ENCODE measurements around the gene STK36.
"Not testable (repeated sequence)": the region's sequence is repeated elsewhere in the genome, so short reads cannot be mapped to it uniquely, and the experiment has no call there.

STK36 gene

GRCh38 chr2:218648787-218649100 is 23.1 kb upstream of the STK36 start:
- H3K9me3 ChIP-seq (ENCODE audit: control insufficient read depth, insufficient read depth, low read length), result no peaks in the 10 kb centered on the region
- H3K9ac ChIP-seq (ENCODE audit: low read depth, low read length), result no peak overlapping the region
- peaks cover 23% of the 10 kb centered on the region for H3K36me3 ChIP-seq (ENCODE audit: insufficient read depth, low read length)
- no peaks in the 10 kb centered on the region for H3K4me1 ChIP-seq (ENCODE audit: insufficient read depth, low read length)

- Histone ChIP-seq H3K36me3 (ENCODE audit: insufficient read depth, low read length) (peaks cover 9% of the 10 kb centered on the region; the same call in 1 of the 2 replicates), H3K9ac (ENCODE audit: low read depth, low read length) (no peak overlapping the region), H3K9me3 (ENCODE audit: control insufficient read depth, insufficient read depth, low read length) (no peaks in the 10 kb centered on the region), H3K4me1 (ENCODE audit: insufficient read depth, low read length) (no peaks in the 10 kb centered on the region)
Measured at GRCh38 chr2:218655751-218656150, 16.1 kb upstream of the STK36 start.

- Histone ChIP-seq H3K9me3 (ENCODE audit: control insufficient read depth, insufficient read depth, low read length) (no peaks in the 10 kb centered on the region), H3K36me3 (ENCODE audit: insufficient read depth, low read length) (peaks cover 12% of the 10 kb centered on the region; the same call in 1 of the 2 replicates)
Measured at GRCh38 chr2:218658671-218659257, 13.1 kb upstream of the STK36 start.

GRCh38 chr2:218659258-218659987 is 12.5 kb upstream of the STK36 start, which contains the start of the genes BCS1L and ZNF142:
BCS1L (plus strand) TSS chr2:218659683; CDS start chr2:218660988, 1,305 bp downstream.
ZNF142 (minus strand) TSS chr2:218659623; CDS start chr2:218656429, 3,194 bp downstream.
- Histone ChIP-seq H3K36me3 (ENCODE audit: insufficient read depth, low read length) (peaks cover 12% of the 10 kb centered on the region), H3K4me1 (ENCODE audit: insufficient read depth, low read length) (no peaks in the 10 kb centered on the region), H3K9ac (ENCODE audit: low read depth, low read length) (peak within 1 kb of the TSS; percentile 84), H3K9me3 (ENCODE audit: control insufficient read depth, insufficient read depth, low read length) (no peaks in the 10 kb centered on the region)

More at GRCh38 chr2:218658671-218659257, 13.1 kb upstream of the STK36 start:
- peak overlapping the region; percentile 84 for H3K9ac ChIP-seq (ENCODE audit: low read depth, low read length)
- no peaks in the 10 kb centered on the region for H3K4me1 ChIP-seq (ENCODE audit: insufficient read depth, low read length)

- Histone ChIP-seq H3K36me3 (ENCODE audit: insufficient read depth, low read length) (peaks cover 16% of the 10 kb centered on the region), H3K4me1 (ENCODE audit: insufficient read depth, low read length) (no peaks in the 10 kb centered on the region), H3K9me3 (ENCODE audit: control insufficient read depth, insufficient read depth, low read length) (no peaks in the 10 kb centered on the region), H3K9ac (ENCODE audit: low read depth, low read length) (peak overlapping the region; percentile 84)
Measured at GRCh38 chr2:218659988-218660358, 11.9 kb upstream of the STK36 start.

- Histone ChIP-seq H3K36me3 (ENCODE audit: insufficient read depth, low read length) (peaks cover 14% of the 10 kb centered on the region; the same call in 1 of the 2 replicates), H3K9ac (ENCODE audit: low read depth, low read length) (no peak overlapping the region)
Measured at GRCh38 chr2:218662377-218662776, 9.5 kb upstream of the STK36 start.

GRCh38 chr2:218662827-218663226 is 9.1 kb upstream of the STK36 start:
- peaks cover 18% of the 10 kb centered on the region for H3K36me3 ChIP-seq (ENCODE audit: insufficient read depth, low read length)
- H3K9me3 ChIP-seq (ENCODE audit: control insufficient read depth, insufficient read depth, low read length), result no peaks in the 10 kb centered on the region
- no peak overlapping the region for H3K9ac ChIP-seq (ENCODE audit: low read depth, low read length)
- H3K4me1 ChIP-seq (ENCODE audit: insufficient read depth, low read length), result no peaks in the 10 kb centered on the region

More at GRCh38 chr2:218662377-218662776, 9.5 kb upstream of the STK36 start:
- Histone ChIP-seq H3K4me1 (ENCODE audit: insufficient read depth, low read length) (no peaks in the 10 kb centered on the region), H3K9me3 (ENCODE audit: control insufficient read depth, insufficient read depth, low read length) (no peaks in the 10 kb centered on the region)

GRCh38 chr2:218663901-218664300 is 8.0 kb upstream of the STK36 start:
- Histone ChIP-seq H3K4me1 (ENCODE audit: insufficient read depth, low read length) (no peaks in the 10 kb centered on the region), H3K9ac (ENCODE audit: low read depth, low read length) (no peak overlapping the region), H3K9me3 (ENCODE audit: control insufficient read depth, insufficient read depth, low read length) (no peaks in the 10 kb centered on the region), H3K36me3 (ENCODE audit: insufficient read depth, low read length) (peaks cover 19% of the 10 kb centered on the region)

DNA sequence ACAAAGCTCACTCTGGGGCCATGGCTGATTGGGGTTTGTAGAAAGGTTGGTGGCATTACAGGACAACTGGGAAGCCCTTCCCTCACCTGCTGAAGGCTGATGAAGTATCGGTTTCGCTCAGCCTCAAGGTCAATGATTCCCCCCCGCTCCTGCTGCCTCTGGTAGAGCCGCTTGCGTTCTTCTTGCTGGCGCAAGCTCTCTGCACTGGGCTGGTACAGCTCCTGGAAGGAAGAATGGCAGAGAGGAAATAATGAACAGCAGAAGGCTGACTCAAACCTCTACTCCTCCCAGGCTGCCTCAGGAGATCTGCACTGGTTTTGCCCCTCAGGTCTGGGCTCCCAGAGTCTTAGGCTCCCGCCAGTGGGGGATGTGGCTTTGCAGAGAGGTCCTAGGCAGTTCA is 7.2 kb upstream of the STK36 start:
- no peaks in the 10 kb centered on the region for H3K9me3 ChIP-seq (ENCODE audit: control insufficient read depth, insufficient read depth, low read length)
- H3K4me1 ChIP-seq (ENCODE audit: insufficient read depth, low read length), result no peaks in the 10 kb centered on the region
- no peak overlapping the region for H3K9ac ChIP-seq (ENCODE audit: low read depth, low read length)
- H3K36me3 ChIP-seq (ENCODE audit: insufficient read depth, low read length), result peaks cover 19% of the 10 kb centered on the region

DNA sequence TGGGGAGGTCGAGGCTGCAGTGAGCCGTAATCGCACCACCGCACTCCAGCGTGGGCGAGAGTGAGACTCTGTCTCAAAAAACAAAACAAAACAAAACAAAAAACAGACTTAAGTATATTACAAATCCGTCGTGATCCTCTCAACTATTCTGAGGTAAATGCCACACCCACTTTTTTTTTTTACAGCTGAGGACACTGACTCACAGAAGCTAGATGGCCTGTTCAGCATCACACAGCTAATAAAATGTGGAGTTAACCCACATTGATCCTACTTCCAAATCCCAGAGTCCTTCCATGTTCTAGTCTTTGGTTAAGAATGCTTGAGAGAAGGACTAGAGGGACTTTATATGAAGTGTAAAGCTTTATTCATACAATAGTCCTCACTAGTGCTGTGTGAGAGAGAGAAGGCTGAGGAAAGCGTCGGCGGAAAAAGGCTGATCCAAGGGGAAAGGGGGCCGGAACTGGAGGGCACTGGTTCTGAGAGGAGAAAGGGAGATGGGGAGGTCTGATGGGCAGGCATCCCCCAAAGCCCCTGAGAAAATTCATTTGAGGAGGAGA is 711 bp upstream of the STK36 start:
- Histone ChIP-seq H3K4me1 (ENCODE audit: insufficient read depth, low read length) (no peaks in the 10 kb centered on the region), H3K9ac (ENCODE audit: low read depth, low read length) (peak overlapping the region; percentile 82), H3K36me3 (ENCODE audit: insufficient read depth, low read length) (peaks cover 4% of the 10 kb centered on the region), H3K9me3 (ENCODE audit: control insufficient read depth, insufficient read depth, low read length) (no peaks in the 10 kb centered on the region)

- H3K9me3 ChIP-seq (ENCODE audit: control insufficient read depth, insufficient read depth, low read length), result no peaks in the 10 kb centered on the region
- H3K9ac ChIP-seq (ENCODE audit: low read depth, low read length), result no peak overlapping the region
- no peaks in the 10 kb centered on the region for H3K4me1 ChIP-seq (ENCODE audit: insufficient read depth, low read length)
- no peaks in the 10 kb centered on the region for H3K36me3 ChIP-seq (ENCODE audit: insufficient read depth, low read length)
Measured at GRCh38 chr2:218679119-218679518, 7.2 kb downstream of the STK36 start.

DNA sequence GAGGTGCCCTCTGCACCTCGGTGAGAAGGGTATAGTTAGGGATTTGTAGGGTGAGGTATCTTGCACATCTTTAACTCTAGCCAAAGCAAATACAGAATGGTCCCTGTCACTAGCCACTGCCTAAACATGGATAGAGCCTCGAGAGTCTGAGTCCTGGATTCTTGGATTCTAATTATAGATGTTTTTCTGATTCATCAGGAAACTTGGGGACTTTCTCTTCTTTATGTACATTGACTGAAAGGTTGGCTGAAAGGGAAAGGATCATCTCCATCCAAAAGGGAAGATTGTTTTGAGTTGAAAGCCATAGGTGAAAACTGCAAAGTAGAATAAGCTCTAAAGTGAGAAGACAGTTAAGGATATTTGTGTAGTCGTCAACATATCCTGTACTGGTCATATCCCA is 8.2 kb downstream of the STK36 start:
- Histone ChIP-seq H3K36me3 (ENCODE audit: insufficient read depth, low read length) (0 out of 2 replicates have a peak, but pooled peaks cover 1% of the 10 kb centered on the region), H3K9ac (ENCODE audit: low read depth, low read length) (no peak overlapping the region), H3K4me1 (ENCODE audit: insufficient read depth, low read length) (no peaks in the 10 kb centered on the region), H3K9me3 (ENCODE audit: control insufficient read depth, insufficient read depth, low read length) (no peaks in the 10 kb centered on the region)

- not testable (repeated sequence) for H3K9ac ChIP-seq (ENCODE audit: low read depth, low read length); H3K36me3 ChIP-seq (ENCODE audit: insufficient read depth, low read length); H3K9me3 ChIP-seq (ENCODE audit: control insufficient read depth, insufficient read depth, low read length); H3K4me1 ChIP-seq (ENCODE audit: insufficient read depth, low read length)
Measured at GRCh38 chr2:218687400-218688060, 15.6 kb downstream of the STK36 start.

DNA sequence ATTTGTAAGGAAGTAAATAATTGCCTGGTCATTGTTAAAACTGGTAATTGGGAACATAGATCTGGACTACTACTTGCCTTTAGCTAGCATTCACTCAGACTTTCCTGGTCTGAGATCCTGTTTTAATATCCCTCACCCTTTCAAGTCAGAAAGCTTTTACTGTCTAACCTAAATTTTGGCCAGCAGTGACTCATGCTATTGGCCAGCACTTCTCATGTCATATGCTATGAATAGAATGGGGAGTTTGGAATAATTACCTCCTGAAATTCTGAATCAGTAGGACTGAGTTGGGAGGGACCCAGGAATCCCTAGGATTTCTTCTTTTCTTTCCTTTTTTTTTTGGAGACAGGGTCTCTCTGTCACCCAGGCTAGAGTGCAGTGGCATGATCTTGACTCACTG is 19.3 kb downstream of the STK36 start:
- Histone ChIP-seq H3K36me3 (ENCODE audit: insufficient read depth, low read length) (peaks cover 12% of the 10 kb centered on the region; the same call in 1 of the 2 replicates), H3K9ac (ENCODE audit: low read depth, low read length) (no peak overlapping the region), H3K4me1 (ENCODE audit: insufficient read depth, low read length) (no peaks in the 10 kb centered on the region; the same call in 1 of the 2 replicates), H3K9me3 (ENCODE audit: control insufficient read depth, insufficient read depth, low read length) (no peaks in the 10 kb centered on the region)
